Osteocyte (in vitro differentiated cells): ENCODE measurements around the gene SLC26A8. TPM values are rescaled to one million over a fixed set of nuclear protein-coding genes. Genes with fewer than 3 reads are reported as not detected.

Source experiments
- DNase-seq: peaks from one replicate; pipeline ENCODE4 v3.0.0; 2021; ENCODE audit warnings: mixed read lengths; ENCODE audit not compliant: unreplicated experiment; ENCODE audit errors: extremely low spot score
- H3K27ac Mint-ChIP-seq: one replicate; pipeline ENCODE4 v1.8.0; 2021; ENCODE audit warnings: mild to moderate bottlenecking, mixed read lengths; ENCODE audit not compliant: unreplicated experiment
- H3K27me3 Mint-ChIP-seq: one replicate; pipeline ENCODE4 v1.8.0; 2021; ENCODE audit warnings: mixed read lengths; ENCODE audit not compliant: unreplicated experiment
- H3K36me3 Mint-ChIP-seq: one replicate; pipeline ENCODE4 v1.8.0; 2021; ENCODE audit warnings: mixed read lengths; ENCODE audit not compliant: unreplicated experiment
- H3K4me1 Mint-ChIP-seq: one replicate; pipeline ENCODE4 v1.8.0; 2021; ENCODE audit warnings: mixed read lengths; ENCODE audit not compliant: unreplicated experiment
- H3K4me3 Mint-ChIP-seq: one replicate; pipeline ENCODE4 v1.8.0; 2021; ENCODE audit warnings: mild to moderate bottlenecking, moderate library complexity, mixed read lengths; ENCODE audit not compliant: unreplicated experiment
- H3K9me3 Mint-ChIP-seq: one replicate; pipeline ENCODE4 v1.8.0; 2021; ENCODE audit warnings: mixed read lengths; ENCODE audit not compliant: unreplicated experiment
- total RNA-seq: library from RNA; stranded (reverse); gene quantifications from 2 replicates; pipeline ENCODE4 v1.2.1, GENCODE V29; 2021
- TF ChIP-seq, protein P1 (sequence below): fragments of 200-600 bp; sonication (generic); IDR thresholded peaks from 2 replicates; pipeline ENCODE4 v1.5.0; 2021; ENCODE audit warnings: antibody characterized with exemption, mild to moderate bottlenecking, moderate library complexity

Gene SLC26A8
- total RNA-seq, 1 donor from 2014 or later = not detected

DNA sequence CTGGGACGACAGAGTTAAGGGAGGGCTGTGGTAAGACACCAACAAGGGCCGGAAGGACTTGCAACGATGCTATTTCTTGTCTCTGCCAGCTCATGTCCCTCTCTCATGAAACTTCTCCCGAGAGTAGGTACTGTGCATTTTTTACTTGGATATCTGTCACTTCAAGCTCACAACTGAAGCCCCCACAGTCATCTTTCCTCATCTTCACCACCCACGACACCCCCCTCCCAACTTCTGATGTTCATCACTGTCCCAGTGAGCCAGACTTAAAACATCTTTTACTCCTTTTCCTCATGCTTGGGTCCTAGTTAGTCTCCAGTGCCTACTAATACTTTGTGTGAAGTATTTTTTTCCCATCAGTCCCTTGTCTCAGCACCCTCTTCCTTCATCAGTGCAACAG lies 68.9 kb downstream of the SLC26A8 start:
- Mint-ChIP-seq H3K9me3 (no peaks in the 10 kb centered on the region), H3K36me3 (no peaks in the 10 kb centered on the region), H3K27me3 (peaks cover 26% of the 10 kb centered on the region), H3K4me3 (no peak overlapping the region), H3K4me1 (peaks cover 2% of the 10 kb centered on the region), H3K27ac (no peak overlapping the region)
- DNase-seq = no peak
- TF ChIP-seq, protein P1, sequence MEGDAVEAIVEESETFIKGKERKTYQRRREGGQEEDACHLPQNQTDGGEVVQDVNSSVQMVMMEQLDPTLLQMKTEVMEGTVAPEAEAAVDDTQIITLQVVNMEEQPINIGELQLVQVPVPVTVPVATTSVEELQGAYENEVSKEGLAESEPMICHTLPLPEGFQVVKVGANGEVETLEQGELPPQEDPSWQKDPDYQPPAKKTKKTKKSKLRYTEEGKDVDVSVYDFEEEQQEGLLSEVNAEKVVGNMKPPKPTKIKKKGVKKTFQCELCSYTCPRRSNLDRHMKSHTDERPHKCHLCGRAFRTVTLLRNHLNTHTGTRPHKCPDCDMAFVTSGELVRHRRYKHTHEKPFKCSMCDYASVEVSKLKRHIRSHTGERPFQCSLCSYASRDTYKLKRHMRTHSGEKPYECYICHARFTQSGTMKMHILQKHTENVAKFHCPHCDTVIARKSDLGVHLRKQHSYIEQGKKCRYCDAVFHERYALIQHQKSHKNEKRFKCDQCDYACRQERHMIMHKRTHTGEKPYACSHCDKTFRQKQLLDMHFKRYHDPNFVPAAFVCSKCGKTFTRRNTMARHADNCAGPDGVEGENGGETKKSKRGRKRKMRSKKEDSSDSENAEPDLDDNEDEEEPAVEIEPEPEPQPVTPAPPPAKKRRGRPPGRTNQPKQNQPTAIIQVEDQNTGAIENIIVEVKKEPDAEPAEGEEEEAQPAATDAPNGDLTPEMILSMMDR = no peak

DNA sequence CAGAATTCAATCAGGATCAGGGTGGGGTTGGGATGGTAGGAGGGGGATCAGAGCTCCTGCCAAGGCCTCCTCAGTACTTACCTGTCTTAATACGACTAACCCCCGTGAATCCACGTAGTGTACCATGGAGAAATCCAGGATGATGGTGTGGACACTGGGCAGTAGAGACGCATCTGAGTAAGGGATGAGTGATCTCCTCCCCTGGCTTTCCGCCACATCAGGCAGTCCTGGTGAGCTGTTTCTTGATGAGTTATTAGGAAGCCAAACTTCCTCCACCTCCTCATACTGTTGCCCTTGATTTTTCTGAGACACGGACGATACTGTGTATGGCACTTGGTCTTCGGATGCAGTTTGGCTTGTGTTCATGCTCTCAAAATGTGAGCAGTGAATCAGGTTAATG lies 69.4 kb downstream of the SLC26A8 start:
- TF ChIP-seq, protein P1 = no peak
- H3K4me1 Mint-ChIP-seq = peaks cover 2% of the 10 kb centered on the region
- no peaks in the 10 kb centered on the region for H3K36me3 Mint-ChIP-seq
- H3K9me3 Mint-ChIP-seq = no peaks in the 10 kb centered on the region
- no peak overlapping the region for H3K4me3 Mint-ChIP-seq
- peaks cover 23% of the 10 kb centered on the region for H3K27me3 Mint-ChIP-seq
- DNase-seq = no peak
- no peak overlapping the region for H3K27ac Mint-ChIP-seq

DNA sequence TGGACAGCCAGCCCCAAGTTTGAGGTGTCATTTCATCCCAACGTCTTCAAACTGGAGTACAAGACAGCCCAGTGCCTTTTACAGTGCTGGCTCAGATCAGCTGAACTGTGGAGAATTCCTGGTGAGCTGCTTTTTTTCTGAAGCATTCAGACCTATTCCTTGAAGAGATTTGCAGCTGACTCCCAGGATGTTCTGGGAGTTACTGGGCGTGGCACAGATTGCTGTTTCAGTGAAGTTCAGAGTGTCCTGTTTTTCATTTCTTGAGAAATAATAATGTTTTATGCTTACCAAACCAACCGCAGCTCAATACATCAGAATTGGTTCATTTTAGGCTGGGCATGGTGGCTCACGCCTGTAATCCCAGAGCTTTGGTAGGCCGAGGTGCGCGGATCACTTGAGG lies 70.1 kb downstream of the SLC26A8 start:
- no peak for DNase-seq
- peaks cover 2% of the 10 kb centered on the region for H3K4me1 Mint-ChIP-seq
- H3K27me3 Mint-ChIP-seq = peaks cover 17% of the 10 kb centered on the region
- TF ChIP-seq, protein P1 = no peak
- H3K4me3 Mint-ChIP-seq = no peak overlapping the region
- H3K27ac Mint-ChIP-seq = no peak overlapping the region
- no peaks in the 10 kb centered on the region for H3K36me3 Mint-ChIP-seq
- no peaks in the 10 kb centered on the region for H3K9me3 Mint-ChIP-seq

DNA sequence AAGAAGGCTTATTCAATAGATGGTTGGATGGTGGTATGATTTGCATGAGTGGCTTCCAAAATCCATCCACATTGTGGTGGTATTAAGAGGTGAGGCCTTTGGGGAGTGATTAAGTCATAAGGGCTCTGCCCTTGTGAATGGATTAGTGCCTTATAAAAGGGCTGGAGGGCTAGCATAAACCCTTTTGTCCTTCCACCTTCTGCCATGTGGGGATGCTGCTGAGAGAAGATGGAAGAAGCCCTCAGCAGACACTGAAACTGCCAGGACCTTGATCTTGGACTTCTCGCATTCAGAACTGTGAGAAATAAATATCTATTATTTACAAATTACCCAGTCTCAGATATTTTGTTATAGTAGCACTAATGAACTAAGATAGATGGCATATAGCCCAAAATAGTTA lies 75.7 kb downstream of the SLC26A8 start:
- TF ChIP-seq, protein P1 = peak; percentile 24
- no peaks in the 10 kb centered on the region for H3K9me3 Mint-ChIP-seq
- H3K4me1 Mint-ChIP-seq = peaks cover 2% of the 10 kb centered on the region

DNA sequence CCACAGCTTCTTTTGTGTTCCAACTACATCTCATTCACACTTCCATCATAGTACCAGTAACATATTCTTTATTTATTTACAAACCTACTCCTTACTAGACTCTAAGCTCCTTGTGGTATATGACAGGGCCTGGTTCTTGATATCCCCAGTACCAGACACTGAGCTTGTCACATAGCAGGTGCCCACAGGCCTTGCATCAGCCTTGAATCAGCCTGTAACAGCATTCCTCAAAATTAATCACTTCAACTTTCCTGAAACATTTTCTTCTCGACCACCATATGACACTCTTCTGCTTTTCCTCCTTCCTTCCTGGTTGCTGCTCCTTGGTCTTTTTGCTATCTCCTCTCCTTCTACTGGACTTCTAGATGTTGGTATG lies 78.8 kb downstream of the SLC26A8 start:
- H3K27ac Mint-ChIP-seq = no peak overlapping the region
- no peak for DNase-seq
- no peak overlapping the region for H3K4me3 Mint-ChIP-seq
- H3K36me3 Mint-ChIP-seq = no peaks in the 10 kb centered on the region
- H3K27me3 Mint-ChIP-seq = peaks cover 3% of the 10 kb centered on the region
- TF ChIP-seq, protein P1 = no peak
- H3K4me1 Mint-ChIP-seq = no peaks in the 10 kb centered on the region
- no peaks in the 10 kb centered on the region for H3K9me3 Mint-ChIP-seq

More for the DNA sequence above, 75.7 kb downstream of the SLC26A8 start:
- no peaks in the 10 kb centered on the region for H3K27me3 Mint-ChIP-seq
- no peak overlapping the region for H3K27ac Mint-ChIP-seq
- H3K4me3 Mint-ChIP-seq = no peak overlapping the region
- no peaks in the 10 kb centered on the region for H3K36me3 Mint-ChIP-seq
- no peak for DNase-seq
